CD14-positive monocyte (primary cell): ENCODE results near the gene GRID1. TPM values are rescaled to one million over a fixed set of nuclear protein-coding genes. Genes with fewer than 3 reads are reported as not detected.

Source experiments
- DNase-seq, 3 donors: peaks; one replicate each; pipeline ENCODE4 v3.0.0-alpha.2; 2011 to 2022
- H2AFZ ChIP-seq: 2 replicates; pipeline ENCODE4 v1.6.0; 2012; ENCODE audit warnings: mild to moderate bottlenecking, low read depth, low read length, inconsistent platforms; ENCODE audit not compliant: insufficient read depth, poor library complexity, severe bottlenecking
- H3K27ac ChIP-seq, 2 donors: 1 replicate in 1 of 2; 2 replicates in 1 of 2; pipeline ENCODE4 v1.5.1; 2012 to 2013; ENCODE audit warnings: low read length in 2 of 2, control low read depth in 1 of 2, inconsistent platforms in 1 of 2, low read depth in 1 of 2, mild to moderate bottlenecking in 1 of 2
- H3K27me3 ChIP-seq, 2 donors: one replicate each; pipeline versions ENCODE4 v1.6.0 to v1.6.1; 2011 to 2013; ENCODE audit warnings: low read length in 2 of 2; ENCODE audit not compliant: control insufficient read depth in 2 of 2, insufficient read depth in 2 of 2
- H3K36me3 ChIP-seq, 2 donors: replicated peaks in 1 of 2; 1 replicate in 1 of 2; 2 replicates in 1 of 2; pipeline versions ENCODE4 v1.5.1 to v1.6.1; 2012 to 2013; ENCODE audit warnings: low read length in 2 of 2, control low read depth in 1 of 2, inconsistent platforms in 1 of 2, mild to moderate bottlenecking in 1 of 2; ENCODE audit not compliant: insufficient read depth in 2 of 2, control insufficient read depth in 1 of 2
- H3K4me1 ChIP-seq, 2 donors: 1 replicate in 1 of 2; 2 replicates in 1 of 2; pipeline versions ENCODE4 v1.5.1 to v1.6.1; 2012 to 2013; ENCODE audit warnings: low read length in 2 of 2, control low read depth in 1 of 2, inconsistent platforms in 1 of 2, mild to moderate bottlenecking in 1 of 2, moderate library complexity in 1 of 2; ENCODE audit not compliant: insufficient read depth in 2 of 2, control insufficient read depth in 1 of 2
- H3K4me2 ChIP-seq: replicated peaks from 2 replicates; pipeline ENCODE3; 2012; ENCODE audit warnings: low read length, moderate library complexity, mild to moderate bottlenecking; ENCODE audit not compliant: poor library complexity, severe bottlenecking; ENCODE audit errors: extremely low read depth
- H3K4me3 ChIP-seq, 3 experiments: fragments of 200-600 bp in 1 of 3; sonication (generic) in 1 of 3; replicated peaks in 1 of 3; 1 replicate in 2 of 3; 2 replicates in 1 of 3; pipeline ENCODE4 v1.5.1; 2011 to 2013; ENCODE audit warnings: low read length in 3 of 3, mild to moderate bottlenecking in 3 of 3, control low read depth in 2 of 3, low read depth in 2 of 3, inconsistent platforms in 1 of 3, moderate library complexity in 1 of 3
- H3K79me2 ChIP-seq: 2 replicates; pipeline ENCODE4 v1.6.0; 2012; ENCODE audit warnings: mild to moderate bottlenecking, control low read depth, inconsistent platforms, low read length, moderate library complexity; ENCODE audit not compliant: insufficient read depth
- H3K9ac ChIP-seq: 2 replicates; pipeline ENCODE4 v1.6.0; 2017; ENCODE audit warnings: low read length, mild to moderate bottlenecking; ENCODE audit not compliant: insufficient read depth, poor library complexity, severe bottlenecking
- H3K9me3 ChIP-seq, 2 donors: replicated peaks in 1 of 2; 1 replicate in 1 of 2; 2 replicates in 1 of 2; pipeline versions ENCODE4 v1.5.1 to v1.6.1; 2012 to 2013; ENCODE audit warnings: low read length in 2 of 2, control low read depth in 1 of 2; ENCODE audit not compliant: control insufficient read depth in 1 of 2, insufficient read depth in 1 of 2
- H4K20me1 ChIP-seq: 2 replicates; pipeline ENCODE4 v1.6.0; 2012; ENCODE audit warnings: mild to moderate bottlenecking, low read length, control low read depth, moderate library complexity; ENCODE audit not compliant: insufficient read depth
- H3K27ac Mint-ChIP-seq, 7 donors: one replicate each; pipeline ENCODE4 v1.8.0; 2020; ENCODE audit warnings: mild to moderate bottlenecking in 7 of 7, mixed read lengths in 7 of 7, moderate library complexity in 6 of 7, inconsistent platforms in 2 of 7
- H3K27me3 Mint-ChIP-seq, 3 donors: one replicate each; pipeline ENCODE4 v1.8.0; 2021 to 2022; ENCODE audit warnings: low read depth in 3 of 3, mild to moderate bottlenecking in 3 of 3, mixed read lengths in 3 of 3, moderate library complexity in 3 of 3, inconsistent platforms in 1 of 3
- H3K36me3 Mint-ChIP-seq, 2 donors: one replicate each; pipeline ENCODE4 v1.8.0; 2020; ENCODE audit warnings: mixed read lengths in 2 of 2, inconsistent platforms in 1 of 2, mild to moderate bottlenecking in 1 of 2
- H3K4me1 Mint-ChIP-seq: one replicate; pipeline ENCODE4 v1.8.0; 2020; ENCODE audit warnings: mild to moderate bottlenecking, mixed read lengths
- H3K4me3 Mint-ChIP-seq, 2 donors: one replicate each; pipeline ENCODE4 v1.8.0; 2020; ENCODE audit warnings: mild to moderate bottlenecking in 2 of 2, mixed read lengths in 2 of 2, moderate library complexity in 1 of 2
- H3K9me3 Mint-ChIP-seq, 7 donors: one replicate each; pipeline ENCODE4 v1.8.0; 2020 to 2022; ENCODE audit warnings: mixed read lengths in 7 of 7, mild to moderate bottlenecking in 6 of 7, moderate library complexity in 6 of 7, inconsistent platforms in 2 of 7
- CTCF ChIP-seq: fragments of 200-600 bp; IDR thresholded peaks from one replicate; pipeline ENCODE4 v1.8.0; 2022; ENCODE audit warnings: antibody characterized with exemption, mild to moderate bottlenecking
- WGBS: methylation state at CpG from one replicate; pipeline ENCODE4 v1.1.5; 2013; ENCODE audit warnings: missing lambda C conversion rate; ENCODE audit not compliant: insufficient coverage; 5-methylcytosine and 5-hydroxymethylcytosine counted together
- intact Hi-C, 2 donors: fragments of 100-400 bp; cut with micrococcal nuclease; formaldehyde crosslinking; loops; one replicate each; pipeline versions ENCODE4 v1.15.0 to v1.15.1; 2023
- polyA plus RNA-seq, 3 donors: library from polyadenylated mRNA; depleted of rRNA in 1 of 3; unstranded in 2 of 3; stranded (reverse) in 1 of 3; fragments of 300-500 nt in 2 of 3; fragments of >200 nt in 1 of 3; fragmentation: Illumina TruSeq in 2 of 3; gene quantifications; 1 replicate in 2 of 3; 2 replicates in 1 of 3; pipeline ENCODE4 v1.2.3, GENCODE V29; 2012 to 2021

GRID1 gene
- polyA plus RNA-seq, 3 donors = not detected

GRCh38 chr10:85832988-85833387 is 533.6 kb downstream of the GRID1 start:
- H4K20me1 ChIP-seq = no peaks in the 10 kb centered on the region
- no peak overlapping the region for H3K9ac ChIP-seq
- H3K27me3 Mint-ChIP-seq = no peaks in the 10 kb centered on the region
- TF ChIP-seq CTCF = no peak
- DNase-seq = no peak
- no peaks in the 10 kb centered on the region for H3K4me1 ChIP-seq
- no peaks in the 10 kb centered on the region for H3K79me2 ChIP-seq
- H3K36me3 ChIP-seq = no peaks in the 10 kb centered on the region
- no peaks in the 10 kb centered on the region for H3K4me1 Mint-ChIP-seq
- H3K27ac ChIP-seq = no peak overlapping the region
- WGBS = 50% methylated on average over 1 of the region's 1 CpG
- peaks cover 8 to 17% (median 11%) of the 10 kb centered on the region in 7 donors for H3K9me3 Mint-ChIP-seq
- no peak overlapping the region for H3K27ac Mint-ChIP-seq
- intact Hi-C loops = no loop called here
- no peak overlapping the region for H3K4me3 Mint-ChIP-seq
- peaks cover 19% of the 10 kb centered on the region in 2 donors for H3K9me3 ChIP-seq
- no peak overlapping the region for H2AFZ ChIP-seq
- no peak overlapping the region for H3K4me3 ChIP-seq
- H3K27me3 ChIP-seq = no peaks in the 10 kb centered on the region
- H3K4me2 ChIP-seq = no peak overlapping the region
- no peaks in the 10 kb centered on the region for H3K36me3 Mint-ChIP-seq

GRCh38 chr10:85831422-85831821 is 535.2 kb downstream of the GRID1 start:
- Histone ChIP-seq H3K27ac (no peak overlapping the region), H3K4me1 (no peaks in the 10 kb centered on the region), H3K9me3 (peaks cover 10 to 12% of the 10 kb centered on the region in 2 donors), H3K36me3 (no peaks in the 10 kb centered on the region), H3K4me3 (no peak overlapping the region), H4K20me1 (no peaks in the 10 kb centered on the region), H3K4me2 (no peak overlapping the region), H3K27me3 (no peaks in the 10 kb centered on the region), H2AFZ (no peak overlapping the region), H3K79me2 (no peaks in the 10 kb centered on the region), H3K9ac (no peak overlapping the region)
- Mint-ChIP-seq H3K27ac (no peak overlapping the region), H3K4me3 (no peak overlapping the region), H3K9me3 (peaks cover 1 to 15% (median 8%) of the 10 kb centered on the region in 7 donors), H3K27me3 (peaks cover 0 to 1% (median 0%) of the 10 kb centered on the region in 3 donors), H3K4me1 (no peaks in the 10 kb centered on the region), H3K36me3 (no peaks in the 10 kb centered on the region)
- WGBS = no CpG with 5 or more reads among the region's 3 CpGs
- no peak for TF ChIP-seq CTCF
- DNase-seq = no peak
- intact Hi-C loops = no loop called here
